A549 (cell line): ENCODE results near the gene TPST1. TPM values are rescaled to one million over a fixed set of nuclear protein-coding genes. Genes with fewer than 3 reads are reported as not detected.
"Not testable (repeated sequence)": the region's sequence is repeated elsewhere in the genome, so short reads cannot be mapped to it uniquely, and the experiment has no call there.

ENCODE experiments used
- ATAC-seq, 2 experiments: fragments of 200-7000 bp in 1 of 2; fragments of >200 bp in 1 of 2; cut with Nextera tagmentation in 1 of 2; cut with Tn5 transposase in 1 of 2; 3 replicates each; pipeline versions ENCODE4 v1.8.0 to v1.9.1; 2018 to 2020; ENCODE audit warnings: mild to moderate bottlenecking in 1 of 2, moderate library complexity in 1 of 2
- CTCF ChIA-PET: fragments of 300-600 bp; sonication (Branson Sonifier 250); formaldehyde crosslinking; extraction: SDS; loops from one replicate; lab custom pipeline; 2021; ENCODE audit warnings: antibody characterized with exemption, inconsistent platforms; lab: Yijun Ruan, JAX
- POLR2A ChIA-PET: fragments of 350-600 bp; formaldehyde crosslinking; extraction: SDS; loops from one replicate; lab custom pipeline; 2021; ENCODE audit warnings: antibody characterized with exemption, inconsistent platforms; lab: Yijun Ruan, JAX
- DNase-seq, 2 experiments: peaks; one replicate each; pipeline versions ENCODE4 v3.0.0 to v3.0.0-alpha.2; 2011 to 2016; ENCODE audit warnings: low read depth in 1 of 2, low spot score in 1 of 2
- FAIRE-seq: peaks from 2 replicates; lab custom pipeline; 2011; peaks lifted over from hg19 to GRCh38; lab: Jason Lieb, UNC
- H3K27ac ChIP-seq, 2 experiments: fragments of >200 bp; sonication (Bioruptor Twin); formaldehyde crosslinking; 3 replicates each; pipeline ENCODE4 v1.5.1; 2016 to 2017
- H3K4me1 ChIP-seq: fragments of >200 bp; sonication (Bioruptor Twin); formaldehyde crosslinking; 3 replicates; pipeline ENCODE4 v1.6.1; 2016
- H3K4me2 ChIP-seq: fragments of >200 bp; sonication (Bioruptor Twin); formaldehyde crosslinking; 3 replicates; pipeline ENCODE4 v1.6.1; 2016
- H3K4me3 ChIP-seq: fragments of >200 bp; sonication (Bioruptor Twin); formaldehyde crosslinking; 3 replicates; pipeline ENCODE4 v1.5.1; 2016
- H3K9me3 ChIP-seq: fragments of >200 bp; sonication (Bioruptor Twin); formaldehyde crosslinking; 3 replicates; pipeline ENCODE4 v1.6.1; 2016
- ATOH8 ChIP-seq: fragments of 250-450 bp; sonication (Bioruptor Pico); IDR thresholded peaks from 2 replicates; pipeline ENCODE4 v1.5.0; 2020; ENCODE audit warnings: low read depth, mild to moderate bottlenecking, moderate library complexity
- CHD2 ChIP-seq: fragments of 150-350 bp; IDR thresholded peaks from 2 replicates; pipeline ENCODE4 v1.6.1; 2014; ENCODE audit warnings: low read length; ENCODE audit not compliant: partially characterized antibody
- E2F6 ChIP-seq: IDR thresholded peaks from 2 replicates; pipeline ENCODE4 v1.6.1; 2012; ENCODE audit warnings: low read depth, borderline replicate concordance
- EP300 ChIP-seq, 2 experiments: fragments of >200 bp; sonication (Bioruptor Twin); formaldehyde crosslinking; IDR thresholded peaks; 2 replicates in 1 of 2; 3 replicates in 1 of 2; pipeline ENCODE4 v1.6.1; 2016 to 2017
- FOSB ChIP-seq: fragments of 250-450 bp; sonication (Bioruptor Pico); IDR thresholded peaks from 2 replicates; pipeline ENCODE4 v1.5.0; 2020; ENCODE audit warnings: mild to moderate bottlenecking, moderate library complexity
- FOSL2 ChIP-seq, 2 experiments: fragments of 450-650 bp in 1 of 2; fragments of >200 bp in 1 of 2; sonication (Bioruptor Twin) in 1 of 2; formaldehyde crosslinking; IDR thresholded peaks; 2 replicates each; pipeline versions ENCODE4 v1.5.0 to v1.6.1; 2016 to 2020; ENCODE audit warnings: mild to moderate bottlenecking in 1 of 2, moderate library complexity in 1 of 2
- HES2 ChIP-seq: fragments of >200 bp; sonication (Bioruptor Twin); formaldehyde crosslinking; IDR thresholded peaks from 2 replicates; pipeline ENCODE4 v1.6.1; 2016
- KDM1A ChIP-seq: fragments of 200-600 bp; sonication (generic); IDR thresholded peaks from 2 replicates; pipeline ENCODE4 v1.6.1; 2016; ENCODE audit warnings: low read depth, mild to moderate bottlenecking
- KDM5A ChIP-seq: fragments of 200-600 bp; sonication (generic); IDR thresholded peaks from 2 replicates; pipeline ENCODE4 v1.6.1; 2016; ENCODE audit warnings: antibody characterized with exemption, mild to moderate bottlenecking
- MAFK ChIP-seq: fragments of 450-650 bp; IDR thresholded peaks from 2 replicates; pipeline ENCODE4 v1.6.1; 2014; ENCODE audit not compliant: partially characterized antibody
- MAZ ChIP-seq: fragments of 150-350 bp; IDR thresholded peaks from 2 replicates; pipeline ENCODE4 v1.6.1; 2014; ENCODE audit warnings: antibody characterized with exemption, low read depth, low read length, borderline replicate concordance
- NPAS2 ChIP-seq: fragments of 250-450 bp; sonication (Bioruptor Pico); IDR thresholded peaks from 2 replicates; pipeline ENCODE4 v1.8.0; 2022; ENCODE audit warnings: mild to moderate bottlenecking, moderate library complexity, borderline replicate concordance
- POLR2AphosphoS2 ChIP-seq: conservative IDR thresholded peaks from 2 replicates; pipeline ENCODE4 v1.6.1; 2012; ENCODE audit warnings: low read length, improper control_type of control experiment, inconsistent platforms
- RNF2 ChIP-seq: fragments of 200-600 bp; sonication (generic); IDR thresholded peaks from 2 replicates; pipeline ENCODE4 v1.6.1; 2016; ENCODE audit warnings: low read depth, mild to moderate bottlenecking, antibody characterized with exemption, moderate library complexity, borderline replicate concordance
- ZNF302 ChIP-seq: fragments of 250-450 bp; sonication (Bioruptor Pico); IDR thresholded peaks from 2 replicates; pipeline ENCODE4 v1.9.0; 2021; ENCODE audit warnings: inconsistent platforms, mild to moderate bottlenecking, moderate library complexity
- WGBS: methylation state at CpG from one replicate; pipeline ENCODE4 v1.1.6; 2017; ENCODE audit errors: missing lambda C conversion rate; 5-methylcytosine and 5-hydroxymethylcytosine counted together
- polyA plus RNA-seq, 4 experiments: library from polyadenylated mRNA; depleted of rRNA in 3 of 4; stranded (reverse); fragments of >200 nt; fragmentation: RNase III in 1 of 4; extraction: RNeasy Plus Mini Kit Qiagen cat#74134 plus additional on column Dnase treatment in 1 of 4; gene quantifications; 2 replicates in 3 of 4; 3 replicates in 1 of 4; pipeline ENCODE4 v1.2.3, GENCODE V29; 2011 to 2017

The TPST1 gene
- polyA plus RNA-seq, 2 of the 4 experiments (the other 2 are of a cell fraction), result 14.6 to 20.4 TPM

- no peak for TF ChIP-seq ZNF302 (CRISPR knock-in tag)
- no peak for TF ChIP-seq MAFK
- TF ChIP-seq KDM1A, result no peak
- no peak for TF ChIP-seq HES2
- no peak for TF ChIP-seq NPAS2 (CRISPR knock-in tag)
Measured at GRCh38 chr7:66379542-66380160, 174.5 kb downstream of the TPST1 start (continued).

- TF ChIP-seq ZNF302 (CRISPR knock-in tag), result no peak
- no peak for TF ChIP-seq RNF2
- no peak for TF ChIP-seq MAZ
- no peak for TF ChIP-seq EP300 (IDR thresholded peaks at IDR 0.05)
- TF ChIP-seq POLR2AphosphoS2, result no peak
- no peak for TF ChIP-seq ATOH8 (CRISPR knock-in tag)
- TF ChIP-seq KDM5A, result no peak
- no peak for TF ChIP-seq FOSL2 (IDR thresholded peaks at IDR 0.05)
- TF ChIP-seq FOSL2 (CRISPR knock-in tag; IDR thresholded peaks at IDR 0.05), result no peak
- TF ChIP-seq FOSB, result no peak
- TF ChIP-seq CHD2, result no peak
- TF ChIP-seq E2F6, result no peak
- DNase-seq (no peak), FAIRE-seq (no peak), ATAC-seq (no peak)
- Histone ChIP-seq H3K9me3 (0 out of 3 replicates have a peak, but pooled peaks cover 5% of the 10 kb centered on the region), H3K4me3 (no peak overlapping the region), H3K27ac (no peak overlapping the region), H3K4me1 (no peaks in the 10 kb centered on the region), H3K4me2 (no peak overlapping the region)
- 82% methylated on average over 4 of the region's 5 CpGs for WGBS
- ChIA-PET POLR2A (no interaction called here), CTCF (interaction anchor here (0.6 kb wide), 1 partner anchor 191 kb away, joined by 5 read pairs; no protein-coding TSS in a partner anchor)
Measured at GRCh38 chr7:66380272-66380888, 175.2 kb downstream of the TPST1 start.

GRCh38 chr7:66382182-66382923 lies 177.2 kb downstream of the TPST1 start:
- not testable (repeated sequence) for H3K4me1 ChIP-seq, DNase-seq, H3K9me3 ChIP-seq
- WGBS, result 89% methylated on average over 8 of the region's 8 CpGs
- TF ChIP-seq MAFK, result peak; percentile 78
- TF ChIP-seq, all 56 proteins: peak for 1; not testable (repeated sequence) for 55
- CTCF ChIA-PET, H3K4me3 ChIP-seq, POLR2A ChIA-PET, H3K27ac ChIP-seq, H3K4me2 ChIP-seq, FAIRE-seq, ATAC-seq: not testable (repeated sequence)

GRCh38 chr7:66385191-66385905 lies 180.2 kb downstream of the TPST1 start:
- H3K4me1 ChIP-seq, H3K27ac ChIP-seq, H3K9me3 ChIP-seq, DNase-seq, POLR2A ChIA-PET, ATAC-seq, H3K4me3 ChIP-seq, CTCF ChIA-PET, FAIRE-seq, H3K4me2 ChIP-seq: not testable (repeated sequence)
- WGBS, result 81% methylated on average over 5 of the region's 5 CpGs

- Histone ChIP-seq H3K4me2 (peak overlapping the region; percentile 29; the same call in 1 of the 3 replicates), H3K4me1 (peaks cover 14% of the 10 kb centered on the region)
- H3K9me3 ChIP-seq, CTCF ChIA-PET, POLR2A ChIA-PET, H3K4me3 ChIP-seq, DNase-seq, H3K27ac ChIP-seq, FAIRE-seq: not testable (repeated sequence)
- WGBS, result 30% methylated on average over 3 of the region's 3 CpGs
- ATAC-seq, result peak in 1 of 2 experiments; percentile 52; a peak in 2 of 6 replicates
Measured at GRCh38 chr7:66395128-66395571, 190.0 kb downstream of the TPST1 start.

- CTCF ChIA-PET, result interaction anchor here (1.3 kb wide), 1 partner anchor 17 kb away, joined by 4 read pairs; no protein-coding TSS in a partner anchor
Measured at GRCh38 chr7:66396052-66396451, 190.9 kb downstream of the TPST1 start.

More at GRCh38 chr7:66396052-66396451, 190.9 kb downstream of the TPST1 start:
- Histone ChIP-seq H3K27ac (peak overlapping the region in 1 of 2 experiments; percentile 28; a peak in 1 of 6 replicates), H3K4me1 (peaks cover 14% of the 10 kb centered on the region)
- FAIRE-seq, H3K4me3 ChIP-seq, ATAC-seq, POLR2A ChIA-PET, H3K4me2 ChIP-seq, DNase-seq, H3K9me3 ChIP-seq: not testable (repeated sequence)
- WGBS, result 94% methylated on average over 3 of the region's 3 CpGs
